ENCODE measurements around the gene EHMT1.

- TF ChIP-seq, protein P1, sequence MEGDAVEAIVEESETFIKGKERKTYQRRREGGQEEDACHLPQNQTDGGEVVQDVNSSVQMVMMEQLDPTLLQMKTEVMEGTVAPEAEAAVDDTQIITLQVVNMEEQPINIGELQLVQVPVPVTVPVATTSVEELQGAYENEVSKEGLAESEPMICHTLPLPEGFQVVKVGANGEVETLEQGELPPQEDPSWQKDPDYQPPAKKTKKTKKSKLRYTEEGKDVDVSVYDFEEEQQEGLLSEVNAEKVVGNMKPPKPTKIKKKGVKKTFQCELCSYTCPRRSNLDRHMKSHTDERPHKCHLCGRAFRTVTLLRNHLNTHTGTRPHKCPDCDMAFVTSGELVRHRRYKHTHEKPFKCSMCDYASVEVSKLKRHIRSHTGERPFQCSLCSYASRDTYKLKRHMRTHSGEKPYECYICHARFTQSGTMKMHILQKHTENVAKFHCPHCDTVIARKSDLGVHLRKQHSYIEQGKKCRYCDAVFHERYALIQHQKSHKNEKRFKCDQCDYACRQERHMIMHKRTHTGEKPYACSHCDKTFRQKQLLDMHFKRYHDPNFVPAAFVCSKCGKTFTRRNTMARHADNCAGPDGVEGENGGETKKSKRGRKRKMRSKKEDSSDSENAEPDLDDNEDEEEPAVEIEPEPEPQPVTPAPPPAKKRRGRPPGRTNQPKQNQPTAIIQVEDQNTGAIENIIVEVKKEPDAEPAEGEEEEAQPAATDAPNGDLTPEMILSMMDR (IDR thresholded peaks at IDR 0.05 in 4 of 5, conservative IDR thresholded peaks at IDR 0.05 in 1 of 5), result no peak
- no peak for TF ChIP-seq POLR2A (IDR thresholded peaks at IDR 0.05)
These were observed 194.4 kb downstream of the EHMT1 start for GRCh38 chr9:137813167-137813566.
